Activated CD8-positive, alpha-beta memory T cell treated with anti-CD3 and anti-CD28 coated beads, Interleukin-2, amount 50 U/mL, for 1 hour (primary cell): ENCODE data around the gene CDC20B.
"Not testable (repeated sequence)": the region's sequence is repeated elsewhere in the genome, so short reads cannot be mapped to it uniquely, and the experiment has no call there.

ENCODE experiments used
- DNase-seq: peaks from one replicate; pipeline ENCODE4 v3.0.0-alpha.2; 2020; ENCODE audit errors: extremely low read depth

Gene CDC20B

DNA sequence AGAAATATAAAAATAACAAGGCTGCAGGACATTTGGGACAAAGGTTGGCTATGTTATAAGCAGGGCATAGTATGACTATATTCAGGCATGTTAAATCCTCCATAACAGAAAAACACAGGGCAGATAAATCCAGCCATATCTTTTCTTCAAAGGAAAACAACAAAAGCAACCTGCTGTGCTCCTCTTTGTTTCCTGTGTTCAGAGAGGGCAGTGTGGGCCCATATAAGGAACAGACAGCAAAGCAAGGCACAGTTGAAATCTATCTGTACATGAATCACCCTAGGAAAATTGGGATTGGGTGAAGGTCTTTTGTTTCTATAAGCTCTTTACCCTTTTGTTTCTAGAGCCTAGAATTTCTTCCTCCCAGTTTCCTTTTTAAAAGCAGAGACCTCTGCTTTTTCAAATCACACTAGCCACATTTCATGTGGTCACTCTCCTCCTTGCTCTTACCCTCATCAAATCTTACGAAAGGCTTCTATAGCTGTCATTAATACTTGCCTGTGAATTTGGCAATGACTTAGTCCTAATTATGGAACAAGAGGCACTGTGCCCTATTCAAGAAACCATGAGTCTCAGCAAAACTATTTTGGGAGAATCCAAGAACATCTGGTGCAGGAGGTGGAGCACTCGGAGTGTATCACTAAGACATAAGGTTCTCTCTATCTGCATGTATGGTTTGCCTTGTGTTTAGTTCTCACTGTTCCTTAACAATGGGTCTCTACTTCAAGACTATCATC is 68.8 kb downstream of the CDC20B start:
- DNase-seq: no peak

DNA sequence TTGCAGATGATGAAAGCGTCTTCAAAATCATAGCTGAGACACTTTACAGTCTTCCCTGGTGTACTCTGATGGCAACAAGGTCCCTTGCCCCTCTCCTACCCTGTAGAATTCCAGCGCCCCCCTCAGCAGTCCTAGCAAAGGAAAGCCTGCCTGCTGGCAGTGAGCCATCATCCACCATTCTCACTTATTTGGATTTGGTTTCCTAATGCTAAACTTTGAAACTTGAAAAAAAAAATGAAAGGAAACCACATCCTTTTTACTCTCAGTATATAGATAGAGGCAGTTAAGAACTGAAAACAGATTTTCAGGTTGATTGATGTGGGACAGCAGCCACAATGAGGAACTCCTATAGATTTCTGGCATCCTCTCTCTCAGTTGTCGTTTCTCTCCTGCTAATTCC is 70.6 kb downstream of the CDC20B start, which contains the start of gene GZMA:
TSS of gene GZMA (plus strand) at position 299 of the 400 bp plus-strand sequence. CDS start at position 336, 37 bp downstream.
- no peak for DNase-seq

DNA sequence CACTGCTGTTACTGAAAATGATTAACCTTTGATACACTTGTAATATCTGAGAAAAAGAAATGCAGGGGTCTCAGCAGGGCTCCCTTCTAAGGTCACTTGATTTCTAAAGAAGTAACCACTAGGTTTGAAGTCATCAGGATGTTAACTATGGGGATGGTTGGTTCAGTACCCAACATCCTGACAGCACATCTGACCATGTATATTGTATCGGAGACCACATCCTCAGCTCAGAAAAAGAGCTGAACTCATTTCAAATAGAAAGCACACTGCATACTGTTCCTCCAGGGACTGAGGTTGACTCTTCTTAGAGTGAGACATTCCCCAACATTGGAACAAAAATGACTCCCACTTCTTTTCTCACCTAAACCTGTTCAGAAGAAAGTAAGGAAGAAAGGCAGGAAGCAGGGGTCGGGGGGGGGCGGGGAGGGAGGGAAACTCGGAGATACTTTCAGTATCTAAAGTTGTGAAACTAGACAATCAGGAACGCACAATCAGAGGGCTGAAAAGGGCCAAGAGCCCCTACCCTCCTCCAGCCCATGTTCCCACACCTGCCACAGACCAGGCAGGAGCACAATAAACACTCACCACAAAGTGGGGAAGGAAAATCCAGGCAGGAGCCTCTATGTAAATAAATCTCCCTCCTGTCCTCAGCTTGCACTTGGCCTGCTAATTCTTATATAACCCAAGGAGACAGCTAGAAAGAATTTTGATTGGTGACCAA is 71.3 kb downstream of the CDC20B start:
- no peak for DNase-seq

DNA sequence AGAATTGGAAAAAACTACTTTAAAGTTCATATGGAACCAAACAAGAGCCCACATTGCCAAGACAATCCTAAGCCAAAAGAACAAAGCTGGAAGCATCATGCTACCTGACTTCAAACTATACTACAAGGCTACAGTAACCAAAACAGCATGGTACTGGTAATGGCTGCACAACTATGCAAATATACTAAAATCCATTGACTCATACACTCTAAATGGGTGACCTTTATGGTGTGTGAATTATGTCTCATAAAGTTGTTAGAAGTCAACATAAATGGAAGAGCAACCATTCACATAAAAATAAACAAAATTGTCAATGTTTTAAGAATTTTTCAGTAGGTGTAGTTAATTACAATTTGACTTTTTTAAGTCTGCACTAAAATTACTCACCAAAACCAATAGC is 71.8 kb downstream of the CDC20B start:
- not testable (repeated sequence) for DNase-seq

DNA sequence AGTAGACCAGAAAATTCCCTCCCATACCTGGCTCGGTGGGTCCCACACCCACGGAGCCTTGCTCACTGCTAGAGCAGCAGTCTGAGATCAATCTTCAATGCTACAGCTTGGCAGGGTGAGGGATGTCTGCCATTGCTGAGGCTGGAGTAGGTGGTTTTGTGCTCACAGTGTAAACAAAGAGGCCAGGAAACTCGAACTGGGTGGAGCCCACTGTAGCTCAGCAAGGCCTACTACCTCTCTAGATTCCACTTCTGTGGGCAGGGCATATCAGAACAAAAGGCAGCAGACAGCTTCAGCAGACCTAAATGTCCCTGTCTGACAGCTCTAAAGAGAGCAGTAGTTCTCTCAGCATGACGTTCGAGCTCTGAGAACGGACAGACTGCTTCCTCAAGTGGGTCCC is 76.1 kb downstream of the CDC20B start:
- no peak for DNase-seq

DNA sequence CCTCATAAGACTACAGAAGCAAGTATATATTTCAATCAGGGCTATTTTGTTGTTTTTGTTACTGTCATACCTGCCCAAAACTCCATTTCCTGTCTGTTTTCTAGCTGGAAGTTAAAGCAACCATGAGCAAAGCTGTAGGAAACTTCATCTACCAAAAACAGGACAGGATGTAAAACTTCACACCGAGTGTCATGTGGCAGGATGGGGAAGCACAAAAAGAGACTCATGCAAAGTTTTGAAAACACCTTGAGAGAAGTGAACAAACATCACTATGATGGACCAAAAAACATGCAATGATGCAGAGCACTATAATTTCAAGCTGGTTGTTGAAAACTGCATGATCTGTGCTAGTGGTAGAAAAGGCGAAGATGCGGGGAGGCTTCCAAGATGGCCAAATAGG is 76.8 kb downstream of the CDC20B start:
- DNase-seq: no peak

DNA sequence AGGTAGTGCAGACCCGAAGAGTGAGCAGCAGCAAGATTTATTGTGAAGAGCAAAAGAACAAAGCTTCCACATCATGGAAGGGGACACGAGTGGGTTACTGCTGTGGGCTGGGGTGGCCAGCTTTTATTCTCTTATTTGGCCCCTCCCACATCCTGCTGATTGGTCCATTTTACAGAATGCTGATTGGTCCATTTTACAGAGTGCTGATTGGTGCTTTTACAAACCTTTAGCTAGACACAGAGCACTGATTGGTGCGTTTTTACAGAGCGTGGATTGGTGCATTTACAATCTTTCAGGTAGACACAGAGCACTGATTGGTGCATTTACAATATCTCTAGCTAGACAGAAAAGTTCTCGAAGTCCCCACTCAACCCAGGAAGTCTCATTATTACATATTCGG is 82.0 kb downstream of the CDC20B start:
- not testable (repeated sequence) for DNase-seq

DNA sequence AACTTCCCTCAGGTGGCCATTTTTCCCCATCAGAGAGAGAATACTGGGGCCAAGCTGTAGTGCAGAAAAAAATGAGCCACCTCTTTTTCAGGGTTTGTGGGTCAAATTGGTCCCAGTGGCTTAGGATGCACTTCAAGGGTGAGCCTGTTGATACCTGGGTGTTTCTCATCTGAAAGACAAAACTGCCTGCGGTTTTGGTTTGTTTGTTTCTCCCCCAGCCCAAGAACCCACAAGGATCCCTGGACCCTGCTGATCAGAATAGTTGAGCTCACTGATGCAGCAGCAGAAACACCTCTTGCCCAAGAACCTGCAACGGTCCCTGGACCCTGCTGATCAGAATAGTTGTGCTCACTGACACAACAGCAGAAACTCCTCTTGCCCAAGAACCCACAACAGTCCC is 83.7 kb downstream of the CDC20B start:
- not testable (repeated sequence) for DNase-seq

DNA sequence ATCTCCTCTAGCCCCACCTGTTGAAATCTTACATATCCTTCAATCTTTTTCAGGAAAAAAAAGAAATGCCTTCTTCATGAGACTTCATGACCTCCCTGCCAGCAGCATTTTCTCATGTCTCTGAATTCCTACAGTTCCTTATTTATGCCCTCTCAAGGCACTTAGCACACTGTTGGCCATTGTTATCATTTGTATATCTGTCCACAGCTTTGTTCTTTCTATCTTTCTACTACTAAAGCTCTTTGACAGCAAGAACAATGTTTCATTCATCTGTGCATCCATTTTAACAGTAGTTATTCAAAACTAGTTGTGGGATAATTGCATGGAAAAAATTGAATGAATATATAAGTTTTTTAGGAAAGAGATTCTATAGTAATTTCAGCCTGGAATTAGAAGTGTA is 91.4 kb downstream of the CDC20B start:
- DNase-seq: no peak

DNA sequence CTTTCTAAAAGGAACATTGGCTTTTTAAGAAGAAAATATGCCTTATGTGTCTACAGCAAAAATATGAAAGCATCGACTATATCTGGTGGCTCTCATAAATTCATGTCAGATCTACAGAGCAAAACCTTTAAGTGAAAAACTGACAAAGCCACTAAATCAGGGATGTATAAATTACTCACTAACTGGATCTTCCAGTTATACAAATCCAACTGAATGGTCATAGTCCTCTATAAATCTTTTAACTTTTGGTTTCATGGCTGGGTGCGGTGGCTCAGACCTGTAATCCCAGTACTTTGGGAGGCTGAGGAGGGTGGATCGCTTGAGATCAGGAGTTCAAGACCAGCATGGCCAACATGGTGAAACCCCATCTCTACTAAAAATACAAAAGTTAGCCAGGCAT is 99.8 kb downstream of the CDC20B start:
- DNase-seq: no peak

DNA sequence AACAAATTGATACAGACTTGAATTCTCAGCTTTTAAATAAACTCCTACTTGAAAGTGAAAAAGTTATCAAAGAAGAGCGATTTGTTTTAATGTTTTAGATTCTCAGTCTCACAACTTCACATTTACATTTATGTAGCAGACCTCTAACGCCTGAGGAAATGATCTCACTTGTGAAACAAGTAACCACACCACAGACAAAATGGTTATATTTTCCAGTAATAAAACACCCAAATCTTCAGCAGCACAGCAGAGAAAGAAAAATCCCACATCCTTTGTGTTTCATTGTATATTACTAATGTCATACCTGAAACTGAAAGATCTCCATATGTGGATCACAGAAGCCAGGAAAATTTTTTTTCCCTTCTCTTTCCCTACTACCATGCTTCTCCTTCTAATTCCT is 100.3 kb downstream of the CDC20B start:
- no peak for DNase-seq

DNA sequence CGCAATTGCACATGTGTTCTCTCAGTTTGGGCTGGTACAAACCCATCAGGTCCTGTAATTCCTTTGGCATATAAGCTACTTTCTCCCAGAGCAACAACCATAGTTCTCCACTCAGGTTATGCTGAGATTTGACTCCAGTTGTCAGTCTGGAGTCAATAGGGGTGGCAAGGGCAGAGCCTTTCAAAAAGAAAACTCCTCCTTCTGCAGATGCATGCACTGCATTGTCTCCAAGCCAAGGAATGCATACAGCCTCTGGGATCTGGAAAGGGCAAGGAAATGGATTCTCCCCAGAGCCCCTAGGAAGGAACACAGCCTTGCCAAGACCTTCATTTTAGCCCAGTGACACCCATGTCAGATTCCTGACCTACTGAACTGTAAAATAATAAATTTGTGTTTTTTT is 101.6 kb downstream of the CDC20B start:
- no peak for DNase-seq

DNA sequence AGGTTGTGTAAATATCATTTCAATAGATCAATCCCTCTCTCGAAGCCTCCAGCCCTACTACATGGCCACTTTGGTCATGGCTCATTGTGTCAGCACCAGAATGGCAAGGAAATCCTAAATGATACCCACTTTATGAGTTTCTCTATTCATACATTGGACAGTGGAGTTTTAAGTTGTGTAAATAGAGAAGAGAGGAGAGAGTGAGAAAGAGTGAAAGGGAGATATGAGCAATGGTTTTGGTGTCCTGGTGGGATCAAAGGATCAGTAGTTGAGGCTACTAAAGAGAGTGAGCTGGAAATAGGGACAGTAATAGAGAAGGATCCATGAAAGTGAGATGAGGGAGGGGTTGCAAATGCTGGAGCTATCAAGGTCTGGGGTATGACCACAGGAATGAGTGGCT is 102.0 kb downstream of the CDC20B start:
- DNase-seq: no peak

DNA sequence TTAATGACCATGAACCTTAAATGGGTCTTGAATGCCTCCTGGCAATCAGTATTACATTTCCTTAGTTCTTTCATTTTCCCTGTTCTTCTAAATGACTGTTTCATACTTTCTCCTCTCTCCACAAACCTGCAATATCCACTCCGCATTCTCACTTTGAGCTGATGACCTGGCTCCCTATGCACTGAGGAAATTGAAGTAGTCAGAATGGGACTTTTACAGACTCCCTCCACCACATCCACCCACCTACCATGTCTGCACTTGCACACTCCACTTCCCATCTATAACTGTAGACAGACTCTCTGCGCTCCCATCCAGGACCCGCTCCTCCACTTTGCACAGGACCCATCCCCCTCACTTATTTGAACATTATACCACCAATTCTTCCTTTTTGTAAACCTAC is 106.7 kb downstream of the CDC20B start:
- DNase-seq: no peak

DNA sequence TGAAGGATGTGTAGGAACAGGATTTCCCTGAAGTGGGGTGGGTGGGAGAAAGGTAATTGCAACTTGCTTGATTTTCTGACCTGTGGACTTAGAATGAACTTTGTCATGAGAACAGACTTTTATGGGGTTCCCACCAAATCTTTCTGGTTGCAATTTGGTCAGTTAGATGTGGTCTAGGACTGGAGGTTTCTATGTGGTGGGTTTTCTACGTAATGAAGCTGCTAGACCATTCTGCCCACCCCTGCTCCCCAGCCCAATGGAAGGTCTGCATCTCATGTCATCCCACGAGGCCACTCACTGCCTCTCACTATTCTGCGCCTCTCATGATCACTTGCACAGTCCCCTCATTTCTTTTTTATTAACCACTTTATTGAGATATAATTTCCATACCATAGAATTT is 108.5 kb downstream of the CDC20B start:
- DNase-seq: no peak

DNA sequence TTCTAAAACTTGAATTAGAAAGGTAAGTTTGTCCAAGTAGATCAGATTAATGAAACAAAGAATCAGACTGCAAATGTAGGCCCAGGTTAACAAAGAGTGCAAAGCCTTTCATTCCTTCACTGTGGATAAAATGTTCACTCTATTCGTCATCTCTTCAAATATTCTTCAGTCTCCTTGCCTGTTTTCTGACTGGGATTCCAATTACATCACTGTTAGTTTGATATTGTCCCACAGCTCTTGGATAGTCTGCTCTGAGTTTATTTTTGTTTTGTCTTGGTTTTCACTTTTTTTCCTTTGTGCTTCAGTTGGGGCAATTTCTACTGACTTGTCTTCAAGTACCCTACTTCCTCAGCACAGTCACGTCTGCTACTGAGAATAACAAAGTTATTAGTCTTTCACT is 109.1 kb downstream of the CDC20B start:
- no peak for DNase-seq

DNA sequence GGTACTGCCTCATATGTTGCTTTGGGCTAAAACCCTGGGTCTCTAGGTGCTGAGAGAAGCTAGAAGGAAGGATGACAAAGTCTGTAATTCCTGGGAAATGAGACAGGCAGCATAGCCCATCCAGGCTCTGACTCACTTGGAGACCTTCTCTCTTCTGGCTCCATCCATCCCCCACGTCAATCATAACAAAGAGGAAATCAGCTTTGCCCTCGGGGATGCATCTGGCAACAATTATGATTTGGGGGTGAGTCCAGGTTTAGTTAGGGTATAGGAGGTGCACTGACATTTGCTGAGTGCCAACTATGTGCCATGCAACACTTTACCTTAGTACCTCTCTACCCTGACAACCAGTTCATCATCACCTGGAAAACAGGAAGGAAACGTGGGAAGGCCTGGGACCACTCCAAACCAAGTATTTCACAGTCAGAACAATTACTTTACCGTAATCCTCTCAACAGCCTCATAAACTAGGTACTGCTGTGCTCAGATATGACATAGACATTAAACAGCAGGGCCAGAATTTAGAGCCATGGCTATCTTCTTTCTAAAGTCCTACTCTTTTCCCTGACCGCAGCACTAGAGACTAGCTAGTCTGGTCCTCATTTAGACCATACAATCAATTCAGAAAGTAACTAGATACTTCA is 109.6 kb downstream of the CDC20B start:
- DNase-seq: no peak
